ENCODE measurements around the gene ZNF692.

Gene ZNF692

GRCh38 chr1:248825136-248825535, 33.7 kb downstream of the ZNF692 start:
- DNase-seq (ENCODE audit: low spot score): no peak

GRCh38 chr1:248824701-248825100, 34.2 kb downstream of the ZNF692 start:
- DNase-seq (ENCODE audit: low spot score): no peak

GRCh38 chr1:248824301-248824700, 34.6 kb downstream of the ZNF692 start:
- DNase-seq (ENCODE audit: low spot score): no peak

GRCh38 chr1:248823517-248824001, 35.3 kb downstream of the ZNF692 start:
- DNase-seq (ENCODE audit: low spot score): no peak

GRCh38 chr1:248822148-248823032, 36.5 kb downstream of the ZNF692 start:
- DNase-seq (ENCODE audit: low spot score): peak; percentile 3

GRCh38 chr1:248821641-248822040, 37.2 kb downstream of the ZNF692 start:
- peak; percentile 18 for DNase-seq (ENCODE audit: low spot score)

GRCh38 chr1:248821101-248821500, 37.8 kb downstream of the ZNF692 start:
- peak; percentile 15 for DNase-seq (ENCODE audit: low spot score)

GRCh38 chr1:248820041-248820585, 38.8 kb downstream of the ZNF692 start:
- DNase-seq (ENCODE audit: low spot score): no peak

GRCh38 chr1:248818505-248819374, 40.1 kb downstream of the ZNF692 start:
- no peak for DNase-seq (ENCODE audit: low spot score)

GRCh38 chr1:248817065-248817464, 41.8 kb downstream of the ZNF692 start:
- DNase-seq (ENCODE audit: low spot score): no peak

GRCh38 chr1:248816042-248816851, 42.6 kb downstream of the ZNF692 start:
- DNase-seq (ENCODE audit: low spot score): no peak

- no peak for DNase-seq (ENCODE audit: low spot score)
Observed at GRCh38 chr1:248815407-248816034, 43.4 kb downstream of the ZNF692 start.

- DNase-seq (ENCODE audit: low spot score): no peak
Observed at GRCh38 chr1:248814351-248814750, 44.5 kb downstream of the ZNF692 start.

- DNase-seq (ENCODE audit: low spot score): no peak
Observed at GRCh38 chr1:248813546-248813945, 45.3 kb downstream of the ZNF692 start.

GRCh38 chr1:248812736-248813425, 46.0 kb downstream of the ZNF692 start:
- DNase-seq (ENCODE audit: low spot score): no peak

- no peak for DNase-seq (ENCODE audit: low spot score)
Observed at GRCh38 chr1:248811514-248812490, 47.1 kb downstream of the ZNF692 start.

GRCh38 chr1:248810727-248811513, 48.0 kb downstream of the ZNF692 start:
- no peak for DNase-seq (ENCODE audit: low spot score)

GRCh38 chr1:248810000-248810726, 48.7 kb downstream of the ZNF692 start:
- DNase-seq (ENCODE audit: low spot score): no peak
